ENCODE results near the gene SEC16A.

- TF ChIP-seq POLR2A (IDR thresholded peaks at IDR 0.05) (no peak), CTCF (IDR thresholded peaks at IDR 0.05) (no peak)
Observed at GRCh38 chr9:136391737-136392537, 90.9 kb downstream of the SEC16A start.
